HEK293 (cell line): ENCODE results near the gene MYZAP.

Experiments used
- CTCF ChIA-PET: fragments of 350-600 bp; formaldehyde crosslinking; extraction: SDS; loops from one replicate; lab custom pipeline; 2021; ENCODE audit warnings: antibody characterized with exemption; lab: Yijun Ruan, JAX
- POLR2A ChIA-PET: fragments of 300-600 bp; formaldehyde crosslinking; extraction: SDS; loops from one replicate; lab custom pipeline; 2020; ENCODE audit warnings: antibody characterized with exemption, inconsistent platforms; lab: Yijun Ruan, JAX
- H3K27ac ChIP-seq: fragments of 200-500 bp; sonication (Bioruptor generic); 2 replicates; pipeline ENCODE4 v1.5.1; 2014; ENCODE audit warnings: low read depth, low read length, control low read depth, inconsistent platforms; ENCODE audit errors: extremely low read depth
- H3K36me3 ChIP-seq, 2 experiments: fragments of 200-500 bp in 1 of 2; sonication (Bioruptor generic) in 1 of 2; 1 replicate in 1 of 2; 2 replicates in 1 of 2; pipeline ENCODE4 v1.5.1; 2014 to 2017; ENCODE audit warnings: inconsistent platforms in 2 of 2, low read length in 2 of 2; ENCODE audit not compliant: control insufficient read depth in 2 of 2, insufficient read depth in 1 of 2
- H3K4me1 ChIP-seq: fragments of 200-500 bp; sonication (Bioruptor generic); 2 replicates; pipeline ENCODE4 v1.5.1; 2014; ENCODE audit warnings: mild to moderate bottlenecking, low read length, inconsistent platforms; ENCODE audit not compliant: control insufficient read depth, insufficient read depth
- H3K4me3 ChIP-seq: 2 replicates; pipeline ENCODE4 v1.5.1; 2011; ENCODE audit warnings: low read depth, mild to moderate bottlenecking, control low read depth, low read length, moderate library complexity
- H3K9me3 ChIP-seq: fragments of 200-500 bp; sonication (Bioruptor generic); 2 replicates; pipeline ENCODE4 v1.5.1; 2014; ENCODE audit warnings: low read depth, low read length, inconsistent platforms; ENCODE audit not compliant: control insufficient read depth, insufficient read depth
- FEZF1 ChIP-seq: fragments of 450-650 bp; formaldehyde crosslinking; IDR thresholded peaks from 2 replicates; pipeline ENCODE4 v1.5.1; 2016; ENCODE audit warnings: missing biosample characterization, missing genetic modification characterization
- GLI2 ChIP-seq: fragments of 450-650 bp; formaldehyde crosslinking; IDR thresholded peaks from 2 replicates; pipeline ENCODE4; 2017; ENCODE audit warnings: missing biosample characterization, missing genetic modification characterization, low read depth, borderline replicate concordance
- GLIS1 ChIP-seq: fragments of 450-650 bp; formaldehyde crosslinking; IDR thresholded peaks from 2 replicates; pipeline ENCODE4 v1.5.1; 2016; ENCODE audit warnings: missing biosample characterization, missing genetic modification characterization
- HOXD13 ChIP-seq: sonication (generic); formaldehyde crosslinking; IDR thresholded peaks from 2 replicates; pipeline ENCODE4 v1.8.0; 2022; ENCODE audit warnings: missing genetic modification reagents, borderline replicate concordance
- IKZF3 ChIP-seq: fragments of 450-650 bp; IDR thresholded peaks from 2 replicates; pipeline ENCODE4 v1.5.0; 2018; ENCODE audit warnings: missing biosample characterization, mild to moderate bottlenecking, missing genetic modification characterization, moderate library complexity
- KLF7 ChIP-seq: fragments of 450-650 bp; formaldehyde crosslinking; IDR thresholded peaks from 2 replicates; pipeline ENCODE4 v1.5.1; 2016; ENCODE audit warnings: missing biosample characterization, missing genetic modification characterization, borderline replicate concordance
- SCRT1 ChIP-seq: fragments of 450-650 bp; formaldehyde crosslinking; IDR thresholded peaks from 2 replicates; pipeline ENCODE4 v1.5.1; 2016; ENCODE audit warnings: missing biosample characterization, missing genetic modification characterization, borderline replicate concordance
- YY1 ChIP-seq: fragments of 450-650 bp; formaldehyde crosslinking; IDR thresholded peaks from 2 replicates; pipeline ENCODE4 v1.5.1; 2018; ENCODE audit warnings: missing biosample characterization, missing genetic modification characterization
- ZBTB8A ChIP-seq: fragments of 450-650 bp; formaldehyde crosslinking; IDR thresholded peaks from 2 replicates; pipeline ENCODE4 v1.5.1; 2016; ENCODE audit warnings: missing biosample characterization, missing genetic modification characterization
- ZFP3 ChIP-seq: fragments of 450-650 bp; formaldehyde crosslinking; IDR thresholded peaks from 2 replicates; pipeline ENCODE4 v1.5.1; 2016; ENCODE audit warnings: low read depth, missing biosample characterization, missing genetic modification characterization
- ZIC2 ChIP-seq: fragments of 450-650 bp; formaldehyde crosslinking; IDR thresholded peaks from 2 replicates; pipeline ENCODE4 v1.5.1; 2016; ENCODE audit warnings: missing biosample characterization, missing genetic modification characterization
- ZNF157 ChIP-seq: fragments of 450-650 bp; formaldehyde crosslinking; IDR thresholded peaks from 2 replicates; pipeline ENCODE4 v1.5.1; 2016; ENCODE audit warnings: missing biosample characterization, missing genetic modification characterization
- ZNF214 ChIP-seq: fragments of 450-650 bp; formaldehyde crosslinking; IDR thresholded peaks from 2 replicates; pipeline ENCODE4 v1.5.1; 2017; ENCODE audit warnings: missing biosample characterization, mild to moderate bottlenecking, missing genetic modification characterization, borderline replicate concordance
- ZNF366 ChIP-seq: fragments of 450-650 bp; formaldehyde crosslinking; conservative IDR thresholded peaks from 2 replicates; pipeline ENCODE4 v1.5.1; 2016; ENCODE audit warnings: missing biosample characterization, missing genetic modification characterization
- ZNF426 ChIP-seq: fragments of 450-650 bp; formaldehyde crosslinking; IDR thresholded peaks from 2 replicates; pipeline ENCODE4 v1.5.1; 2017; ENCODE audit warnings: missing biosample characterization, missing genetic modification characterization, mild to moderate bottlenecking, inconsistent platforms, moderate library complexity
- ZNF48 ChIP-seq: fragments of 450-650 bp; formaldehyde crosslinking; IDR thresholded peaks from 2 replicates; pipeline ENCODE4 v1.5.1; 2016; ENCODE audit warnings: missing biosample characterization, missing genetic modification characterization
- ZNF521 ChIP-seq: fragments of 450-650 bp; formaldehyde crosslinking; IDR thresholded peaks from 2 replicates; pipeline ENCODE4 v1.5.1; 2017; ENCODE audit warnings: missing biosample characterization, mild to moderate bottlenecking, missing genetic modification characterization
- ZNF571 ChIP-seq: fragments of 450-650 bp; formaldehyde crosslinking; IDR thresholded peaks from 2 replicates; pipeline ENCODE4 v1.5.0; 2017; ENCODE audit warnings: missing biosample characterization, missing genetic modification characterization
- ZNF596 ChIP-seq: fragments of 450-650 bp; IDR thresholded peaks from 2 replicates; pipeline ENCODE4 v1.5.0; 2018; ENCODE audit warnings: missing biosample characterization, mild to moderate bottlenecking, missing genetic modification characterization, moderate library complexity
- ZNF701 ChIP-seq: fragments of 450-650 bp; formaldehyde crosslinking; IDR thresholded peaks from 2 replicates; pipeline ENCODE4 v1.5.1; 2016; ENCODE audit warnings: missing biosample characterization, missing genetic modification characterization
- ZNF707 ChIP-seq: fragments of 450-650 bp; formaldehyde crosslinking; IDR thresholded peaks from 2 replicates; pipeline ENCODE4 v1.5.1; 2016; ENCODE audit warnings: missing biosample characterization, missing genetic modification characterization
- ZXDB ChIP-seq: fragments of 450-650 bp; formaldehyde crosslinking; IDR thresholded peaks from 2 replicates; pipeline ENCODE4 v1.5.1; 2016; ENCODE audit warnings: missing biosample characterization, missing genetic modification characterization
- TF ChIP-seq, protein P1 (sequence below): fragments of 450-650 bp; formaldehyde crosslinking; IDR thresholded peaks from 2 replicates; pipeline ENCODE4; 2016; ENCODE audit warnings: missing biosample characterization, missing genetic modification characterization
- TF ChIP-seq, protein P2 (sequence below): fragments of 450-650 bp; formaldehyde crosslinking; optimal IDR thresholded peaks from 2 replicates; pipeline ENCODE3; 2016; ENCODE audit warnings: missing biosample characterization, mild to moderate bottlenecking, missing genetic modification characterization
- TF ChIP-seq, protein P3 (sequence below): fragments of 450-650 bp; formaldehyde crosslinking; IDR thresholded peaks from 2 replicates; pipeline ENCODE4 v1.5.1; 2016; ENCODE audit warnings: missing biosample characterization, missing genetic modification characterization
- TF ChIP-seq, protein P4 (sequence below): fragments of 450-650 bp; formaldehyde crosslinking; IDR thresholded peaks from 2 replicates; pipeline ENCODE4 v1.5.1; 2017; ENCODE audit warnings: missing biosample characterization, missing genetic modification characterization
- TF ChIP-seq, protein P5 (sequence below): fragments of 450-650 bp; formaldehyde crosslinking; IDR thresholded peaks from 2 replicates; pipeline ENCODE4 v1.5.1; 2016; ENCODE audit warnings: missing biosample characterization, missing genetic modification characterization, low read depth
- TF ChIP-seq, protein P6 (sequence below): fragments of 450-650 bp; formaldehyde crosslinking; IDR thresholded peaks from 2 replicates; pipeline ENCODE4 v1.5.1; 2016; ENCODE audit warnings: missing biosample characterization, missing genetic modification characterization

MYZAP gene

DNA sequence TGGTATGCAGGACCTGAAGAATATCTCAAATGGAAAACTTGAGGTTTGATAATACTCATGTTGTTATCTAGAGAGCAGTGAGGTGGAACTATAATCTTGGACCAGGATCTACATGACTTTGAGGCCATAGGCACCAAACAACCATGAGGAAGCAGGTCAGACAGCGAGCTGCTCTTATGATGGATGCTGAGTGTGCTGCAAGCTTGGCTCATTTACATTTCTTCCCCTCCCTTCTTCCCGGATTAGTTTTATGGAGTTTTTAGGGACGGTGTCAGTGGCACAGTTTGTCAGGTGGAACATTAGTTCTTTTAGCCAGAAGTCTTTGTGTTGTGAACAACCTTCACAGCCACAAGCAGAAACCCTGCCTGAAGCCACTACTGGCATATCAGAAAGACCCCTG is 8.0 kb upstream of the MYZAP start:
- no peaks in the 10 kb centered on the region for H3K9me3 ChIP-seq
- no peak overlapping the region for H3K4me3 ChIP-seq
- H3K4me1 ChIP-seq, result no peaks in the 10 kb centered on the region
- ChIA-PET POLR2A (no interaction called here), CTCF (interaction anchor here (0.6 to 1.7 kb wide), 4 partner anchors 22 to 199 kb away, joined by 3 to 4 read pairs (median 4); no protein-coding TSS in a partner anchor)
- H3K36me3 ChIP-seq, result no peaks in the 10 kb centered on the region
- no peak overlapping the region for H3K27ac ChIP-seq
- TF ChIP-seq ZNF157 (tag by site-specific recombination), result no peak
- TF ChIP-seq ZNF426, result no peak
- TF ChIP-seq FEZF1, result no peak
- no peak for TF ChIP-seq ZNF214 (tag by site-specific recombination)
- TF ChIP-seq, protein P1, sequence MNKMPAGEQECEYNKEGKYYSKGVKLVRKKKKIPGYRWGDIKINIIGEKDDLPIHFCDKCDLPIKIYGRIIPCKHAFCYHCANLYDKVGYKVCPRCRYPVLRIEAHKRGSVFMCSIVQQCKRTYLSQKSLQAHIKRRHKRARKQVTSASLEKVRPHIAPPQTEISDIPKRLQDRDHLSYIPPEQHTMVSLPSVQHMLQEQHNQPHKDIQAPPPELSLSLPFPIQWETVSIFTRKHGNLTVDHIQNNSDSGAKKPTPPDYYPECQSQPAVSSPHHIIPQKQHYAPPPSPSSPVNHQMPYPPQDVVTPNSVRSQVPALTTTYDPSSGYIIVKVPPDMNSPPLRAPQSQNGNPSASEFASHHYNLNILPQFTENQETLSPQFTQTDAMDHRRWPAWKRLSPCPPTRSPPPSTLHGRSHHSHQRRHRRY (tag by site-specific recombination), result no peak
- TF ChIP-seq YY1, result no peak
- TF ChIP-seq, protein P2, sequence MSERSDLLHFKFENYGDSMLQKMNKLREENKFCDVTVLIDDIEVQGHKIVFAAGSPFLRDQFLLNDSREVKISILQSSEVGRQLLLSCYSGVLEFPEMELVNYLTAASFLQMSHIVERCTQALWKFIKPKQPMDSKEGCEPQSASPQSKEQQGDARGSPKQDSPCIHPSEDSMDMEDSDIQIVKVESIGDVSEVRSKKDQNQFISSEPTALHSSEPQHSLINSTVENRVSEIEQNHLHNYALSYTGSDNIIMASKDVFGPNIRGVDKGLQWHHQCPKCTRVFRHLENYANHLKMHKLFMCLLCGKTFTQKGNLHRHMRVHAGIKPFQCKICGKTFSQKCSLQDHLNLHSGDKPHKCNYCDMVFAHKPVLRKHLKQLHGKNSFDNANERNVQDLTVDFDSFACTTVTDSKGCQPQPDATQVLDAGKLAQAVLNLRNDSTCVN (tag by site-specific recombination), result no peak
- TF ChIP-seq ZNF48, result no peak
- no peak for TF ChIP-seq HOXD13 (CRISPR knock-in tag)
- TF ChIP-seq, protein P3, sequence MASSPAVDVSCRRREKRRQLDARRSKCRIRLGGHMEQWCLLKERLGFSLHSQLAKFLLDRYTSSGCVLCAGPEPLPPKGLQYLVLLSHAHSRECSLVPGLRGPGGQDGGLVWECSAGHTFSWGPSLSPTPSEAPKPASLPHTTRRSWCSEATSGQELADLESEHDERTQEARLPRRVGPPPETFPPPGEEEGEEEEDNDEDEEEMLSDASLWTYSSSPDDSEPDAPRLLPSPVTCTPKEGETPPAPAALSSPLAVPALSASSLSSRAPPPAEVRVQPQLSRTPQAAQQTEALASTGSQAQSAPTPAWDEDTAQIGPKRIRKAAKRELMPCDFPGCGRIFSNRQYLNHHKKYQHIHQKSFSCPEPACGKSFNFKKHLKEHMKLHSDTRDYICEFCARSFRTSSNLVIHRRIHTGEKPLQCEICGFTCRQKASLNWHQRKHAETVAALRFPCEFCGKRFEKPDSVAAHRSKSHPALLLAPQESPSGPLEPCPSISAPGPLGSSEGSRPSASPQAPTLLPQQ (tag by site-specific recombination), result no peak
- no peak for TF ChIP-seq SCRT1
- TF ChIP-seq KLF7 (tag by site-specific recombination), result no peak
- TF ChIP-seq ZNF571 (tag by site-specific recombination), result no peak
- TF ChIP-seq ZNF596 (tag by site-specific recombination), result no peak
- TF ChIP-seq GLIS1 (tag by site-specific recombination), result no peak
- no peak for TF ChIP-seq ZIC2 (tag by site-specific recombination)
- TF ChIP-seq, protein P4, sequence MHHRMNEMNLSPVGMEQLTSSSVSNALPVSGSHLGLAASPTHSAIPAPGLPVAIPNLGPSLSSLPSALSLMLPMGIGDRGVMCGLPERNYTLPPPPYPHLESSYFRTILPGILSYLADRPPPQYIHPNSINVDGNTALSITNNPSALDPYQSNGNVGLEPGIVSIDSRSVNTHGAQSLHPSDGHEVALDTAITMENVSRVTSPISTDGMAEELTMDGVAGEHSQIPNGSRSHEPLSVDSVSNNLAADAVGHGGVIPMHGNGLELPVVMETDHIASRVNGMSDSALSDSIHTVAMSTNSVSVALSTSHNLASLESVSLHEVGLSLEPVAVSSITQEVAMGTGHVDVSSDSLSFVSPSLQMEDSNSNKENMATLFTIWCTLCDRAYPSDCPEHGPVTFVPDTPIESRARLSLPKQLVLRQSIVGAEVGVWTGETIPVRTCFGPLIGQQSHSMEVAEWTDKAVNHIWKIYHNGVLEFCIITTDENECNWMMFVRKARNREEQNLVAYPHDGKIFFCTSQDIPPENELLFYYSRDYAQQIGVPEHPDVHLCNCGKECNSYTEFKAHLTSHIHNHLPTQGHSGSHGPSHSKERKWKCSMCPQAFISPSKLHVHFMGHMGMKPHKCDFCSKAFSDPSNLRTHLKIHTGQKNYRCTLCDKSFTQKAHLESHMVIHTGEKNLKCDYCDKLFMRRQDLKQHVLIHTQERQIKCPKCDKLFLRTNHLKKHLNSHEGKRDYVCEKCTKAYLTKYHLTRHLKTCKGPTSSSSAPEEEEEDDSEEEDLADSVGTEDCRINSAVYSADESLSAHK (tag by site-specific recombination), result no peak

DNA sequence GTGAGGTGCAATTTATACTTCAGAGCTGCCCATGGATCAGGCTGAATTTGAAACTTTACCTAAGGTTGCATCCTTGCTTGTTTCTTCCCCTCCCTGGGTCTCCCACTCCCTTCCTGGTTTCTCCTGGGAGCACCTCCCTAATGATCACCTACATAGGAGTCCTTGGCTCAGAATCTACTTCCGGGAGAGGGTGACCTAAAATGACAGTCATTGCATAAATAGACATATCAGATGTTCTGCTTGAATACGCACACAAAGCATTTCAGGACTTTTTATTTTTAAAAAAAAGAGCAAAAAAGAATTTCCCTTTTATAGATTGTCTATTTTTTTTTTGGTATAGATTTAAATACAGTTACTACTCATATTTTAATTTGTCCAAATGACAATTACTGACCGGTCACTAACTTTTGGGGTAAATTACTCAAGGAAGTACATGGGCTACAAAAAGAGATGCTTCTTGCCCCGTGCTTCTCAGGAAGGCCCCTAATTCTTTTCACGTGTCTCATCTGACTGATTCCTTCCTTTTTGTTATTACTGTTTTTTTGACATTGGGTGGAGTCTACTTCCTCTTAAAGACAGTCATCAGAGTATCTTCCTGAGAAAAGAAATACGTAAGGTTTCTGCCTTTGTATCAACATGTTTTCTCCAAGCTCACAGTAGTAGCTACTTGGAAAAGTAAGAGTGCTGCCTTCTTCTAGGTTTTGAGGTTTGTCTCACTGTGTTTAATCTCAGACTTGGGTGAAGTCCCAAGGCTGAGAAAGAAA is 4.9 kb upstream of the MYZAP start:
- Histone ChIP-seq H3K9me3 (no peaks in the 10 kb centered on the region), H3K36me3 (no peaks in the 10 kb centered on the region), H3K4me1 (no peaks in the 10 kb centered on the region), H3K27ac (no peak overlapping the region), H3K4me3 (no peak overlapping the region)
- POLR2A ChIA-PET, result no interaction called here
- CTCF ChIA-PET, result interaction anchor here (1.0 kb wide), 1 partner anchor 484 kb away, joined by 3 read pairs; no protein-coding TSS in a partner anchor
- TF ChIP-seq, protein P5, sequence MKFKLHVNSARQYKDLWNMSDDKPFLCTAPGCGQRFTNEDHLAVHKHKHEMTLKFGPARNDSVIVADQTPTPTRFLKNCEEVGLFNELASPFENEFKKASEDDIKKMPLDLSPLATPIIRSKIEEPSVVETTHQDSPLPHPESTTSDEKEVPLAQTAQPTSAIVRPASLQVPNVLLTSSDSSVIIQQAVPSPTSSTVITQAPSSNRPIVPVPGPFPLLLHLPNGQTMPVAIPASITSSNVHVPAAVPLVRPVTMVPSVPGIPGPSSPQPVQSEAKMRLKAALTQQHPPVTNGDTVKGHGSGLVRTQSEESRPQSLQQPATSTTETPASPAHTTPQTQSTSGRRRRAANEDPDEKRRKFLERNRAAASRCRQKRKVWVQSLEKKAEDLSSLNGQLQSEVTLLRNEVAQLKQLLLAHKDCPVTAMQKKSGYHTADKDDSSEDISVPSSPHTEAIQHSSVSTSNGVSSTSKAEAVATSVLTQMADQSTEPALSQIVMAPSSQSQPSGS, result no peak
- TF ChIP-seq ZNF521 (tag by site-specific recombination) (no peak), GLI2 (tag by site-specific recombination) (no peak), ZFP3 (no peak), IKZF3 (tag by site-specific recombination) (no peak), ZNF701 (tag by site-specific recombination) (no peak), ZBTB8A (tag by site-specific recombination) (no peak), ZXDB (no peak), ZNF366 (no peak), ZNF707 (tag by site-specific recombination) (no peak)
- TF ChIP-seq, protein P6, sequence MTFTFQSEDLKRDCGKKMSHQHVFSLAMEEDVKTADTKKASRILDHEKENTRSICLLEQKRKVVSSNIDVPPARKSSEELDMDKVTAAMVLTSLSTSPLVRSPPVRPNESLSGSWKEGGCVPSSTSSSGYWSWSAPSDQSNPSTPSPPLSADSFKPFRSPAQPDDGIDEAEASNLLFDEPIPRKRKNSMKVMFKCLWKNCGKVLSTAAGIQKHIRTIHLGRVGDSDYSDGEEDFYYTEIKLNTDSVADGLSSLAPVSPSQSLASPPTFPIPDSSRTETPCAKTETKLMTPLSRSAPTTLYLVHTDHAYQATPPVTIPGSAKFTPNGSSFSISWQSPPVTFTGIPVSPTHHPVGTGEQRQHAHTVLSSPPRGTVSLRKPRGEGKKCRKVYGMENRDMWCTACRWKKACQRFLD, result no peak
